Motor neuron (in vitro differentiated cells): ENCODE measurements around the gene PKD2L2. TPM values are rescaled to one million over a fixed set of nuclear protein-coding genes. Genes with fewer than 3 reads are reported as not detected.
"Not testable (repeated sequence)": the region's sequence is repeated elsewhere in the genome, so short reads cannot be mapped to it uniquely, and the experiment has no call there.

Source experiments
- ATAC-seq, 8 experiments: fragments of 200-7000 bp; cut with Tn5 transposase; replicated peaks in 6 of 8; 2 replicates each; pipeline ENCODE4 v1.8.0; 2021; ENCODE audit warnings: mild to moderate bottlenecking in 8 of 8, moderate library complexity in 8 of 8
- H3K27ac ChIP-seq, 2 donors: fragments of 250-450 bp; sonication (Bioruptor Pico); 2 replicates each; pipeline ENCODE4 v1.9.0; 2021; ENCODE audit warnings: antibody characterized with exemption in 2 of 2, mild to moderate bottlenecking in 2 of 2, moderate library complexity in 1 of 2
- H3K4me1 ChIP-seq, 2 donors: fragments of 250-450 bp; sonication (Bioruptor Pico); replicated peaks in 1 of 2; 2 replicates each; pipeline ENCODE4 v1.6.1; 2021; ENCODE audit warnings: antibody characterized with exemption in 2 of 2, mild to moderate bottlenecking in 2 of 2, moderate library complexity in 1 of 2
- H3K4me3 ChIP-seq, 5 donors: fragments of 250-450 bp; sonication (Bioruptor Pico); 2 replicates each; pipeline ENCODE4 v1.9.0; 2021; ENCODE audit warnings: antibody characterized with exemption in 5 of 5, mild to moderate bottlenecking in 5 of 5, moderate library complexity in 4 of 5
- WGBS, 10 experiments: fragments of 450-650 bp; shearing (Covaris generic); methylation state at CpG; one replicate each; pipeline ENCODE4 v1.0.0; 2022; 5-methylcytosine and 5-hydroxymethylcytosine counted together
- in situ Hi-C, 9 experiments: fragments of 400-800 bp; cut with MboI; loops; one replicate each; pipeline ENCODE4 v1.15.0; 2021; ENCODE audit warnings: low sequenced_read_pairs in 9 of 9, low pct_unique_long_range_greater_than_20kb in 2 of 9; ENCODE audit not compliant: unreplicated experiment in 9 of 9
- total RNA-seq, 8 experiments: library from RNA; unstranded; fragments of 300-600 nt; gene quantifications; 2 replicates each; pipeline versions ENCODE4 v1.2.3 to v1.2.4, GENCODE V29; 2022

Gene PKD2L2
- total RNA-seq, 8 experiments from 2014 or later, result 0.14 to 1.1 (median 0.47) TPM

DNA sequence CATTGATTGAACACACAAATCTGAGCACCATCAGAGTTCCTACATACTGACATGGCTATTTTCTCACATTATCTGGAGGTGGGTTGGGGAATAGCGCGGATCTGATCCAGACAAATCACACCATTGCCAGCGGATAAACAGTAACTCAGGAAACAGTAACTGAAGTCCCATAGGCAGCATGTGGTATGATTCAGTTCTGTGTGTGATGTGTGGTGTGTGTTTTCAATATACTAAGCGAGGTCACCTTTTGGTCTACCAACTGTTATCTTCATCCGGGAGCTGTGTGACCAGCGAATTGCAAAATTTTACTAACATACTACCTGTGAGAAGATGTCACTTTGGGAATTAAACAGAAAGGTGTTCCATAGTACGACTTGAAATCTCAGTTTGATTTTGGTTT lies 50.1 kb downstream of the PKD2L2 start:
- no peaks in the 10 kb centered on the region for H3K4me1 ChIP-seq
- ATAC-seq, result no peak
- H3K27ac ChIP-seq, result no peak overlapping the region
- 47 to 100% (median 88%) methylated on average over 1 to 6 of the region's 7 CpGs; no CpG with 5 or more reads in 1 of the 10 experiments for WGBS, 10 experiments
- no peak overlapping the region for H3K4me3 ChIP-seq
- in situ Hi-C loops, result no loop called here

DNA sequence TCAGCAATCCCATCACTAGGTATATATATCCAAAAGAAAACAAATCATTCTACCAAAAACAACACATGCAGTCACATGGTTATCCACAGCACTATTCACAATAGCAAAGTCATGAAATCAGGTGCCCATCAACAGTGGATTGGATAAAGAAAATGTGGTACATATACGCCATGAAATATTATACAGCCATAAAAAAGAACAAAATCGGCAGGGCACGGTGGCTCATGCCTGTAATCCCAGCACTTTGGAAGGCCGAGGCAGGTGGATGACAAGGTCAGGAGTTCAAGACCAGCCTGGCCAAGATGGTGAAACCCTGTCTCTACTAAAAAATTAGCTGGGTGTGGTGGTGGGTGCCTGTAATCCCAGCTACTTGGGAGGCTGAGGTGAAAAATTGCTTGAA lies 55.0 kb downstream of the PKD2L2 start:
- H3K27ac ChIP-seq, ATAC-seq, in situ Hi-C loops, H3K4me3 ChIP-seq, H3K4me1 ChIP-seq: not testable (repeated sequence)
- 88 to 100% (median 96%) methylated on average over 1 to 4 of the region's 4 CpGs; no CpG with 5 or more reads in 3 of the 10 experiments for WGBS, 10 experiments

DNA sequence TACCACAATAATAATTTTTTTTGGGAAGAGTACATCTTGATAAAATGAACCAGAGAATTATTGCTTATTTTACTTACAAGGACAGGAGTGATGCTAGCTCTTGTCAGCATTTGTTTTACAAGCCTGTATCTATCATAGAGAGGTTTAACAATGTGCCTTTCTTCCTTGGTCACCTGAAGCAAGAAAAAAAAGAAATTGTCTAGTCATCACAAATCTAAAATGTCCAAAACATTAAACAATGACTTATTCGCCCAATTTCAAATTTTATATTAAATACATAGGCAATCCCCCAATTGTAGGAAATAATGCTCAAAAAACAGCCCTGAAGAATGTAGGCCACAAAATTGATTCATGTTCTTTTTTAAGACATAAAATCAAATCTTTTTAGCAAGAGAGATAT lies 56.6 kb downstream of the PKD2L2 start:
- H3K27ac ChIP-seq, result no peak overlapping the region
- WGBS, 10 experiments, result 82 to 100% (median 100%) methylated on average over 1 of the region's 1 CpG; no CpG with 5 or more reads in 1 of the 10 experiments
- in situ Hi-C loops, result no loop called here

DNA sequence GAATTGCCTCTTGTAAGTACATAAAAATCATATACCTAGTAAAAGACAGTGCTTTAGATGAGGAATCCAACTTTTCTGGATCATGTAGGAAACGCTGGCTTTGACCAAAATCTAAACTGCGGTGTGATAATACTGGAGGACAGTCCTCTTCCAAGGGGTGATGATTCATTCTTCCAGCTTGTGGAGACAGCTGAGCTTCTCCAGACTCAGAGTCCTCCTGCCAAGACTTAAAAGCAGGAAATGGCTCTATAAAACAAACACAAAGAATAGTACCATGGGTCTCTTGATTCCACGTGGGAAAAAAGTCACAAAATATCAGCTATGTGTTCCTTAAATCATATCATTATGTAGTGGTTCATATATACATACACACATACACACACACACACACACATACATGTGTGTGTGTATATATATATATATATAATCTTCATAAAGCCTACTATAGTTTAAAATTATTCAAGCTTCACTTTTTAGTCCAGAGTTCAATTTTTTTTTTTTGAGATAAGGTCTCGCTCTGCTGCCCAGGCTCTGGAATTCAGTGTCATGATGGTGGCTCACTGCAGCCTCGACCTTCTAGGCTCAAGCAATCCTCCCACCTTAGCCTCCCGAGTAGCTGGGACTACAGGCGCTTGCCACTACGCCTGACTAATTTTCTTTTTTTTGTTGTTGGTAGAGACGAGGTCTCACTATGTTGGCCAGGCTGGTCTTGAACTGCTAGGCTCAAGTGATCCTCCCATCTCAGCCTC lies 65.0 kb downstream of the PKD2L2 start:
- in situ Hi-C loops, result no loop called here
- H3K4me3 ChIP-seq, result no peak overlapping the region
- 17 to 100% (median 92%) methylated on average over 1 to 9 of the region's 9 CpGs for whole genome bisulfite sequencing, 10 experiments
- no peaks in the 10 kb centered on the region for H3K4me1 ChIP-seq
- peak in 2 of 8 experiments; percentile 92 to 97 for ATAC-seq
- no peak overlapping the region for H3K27ac ChIP-seq

More for the DNA sequence above, 56.6 kb downstream of the PKD2L2 start:
- Histone ChIP-seq H3K4me1 (no peaks in the 10 kb centered on the region), H3K4me3 (no peak overlapping the region)
- no peak for ATAC-seq

DNA sequence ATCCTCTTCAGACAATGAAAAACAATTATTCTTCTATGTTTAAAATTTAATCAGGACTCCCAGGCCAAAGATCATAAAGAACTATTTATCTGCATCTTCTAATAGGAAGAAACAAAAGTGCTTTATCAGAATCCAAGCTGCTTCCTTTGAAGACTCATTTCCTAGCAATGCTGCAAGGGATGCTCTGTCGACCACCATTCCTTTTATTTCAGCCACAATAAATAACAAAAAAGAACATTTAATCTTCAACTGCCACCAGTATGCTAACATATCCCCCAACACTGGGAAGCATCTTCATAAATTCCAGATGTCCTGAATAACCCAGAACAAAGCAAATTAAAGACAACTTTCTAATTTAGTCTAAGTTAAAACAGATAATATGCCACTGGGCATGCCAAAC lies 68.7 kb downstream of the PKD2L2 start:
- no peak overlapping the region for H3K27ac ChIP-seq
- H3K4me1 ChIP-seq, result no peaks in the 10 kb centered on the region
- in situ Hi-C loops, result no loop called here
- 20 to 86% (median 64%) methylated on average over 1 of the region's 1 CpG; no CpG with 5 or more reads in 3 of the 10 experiments for WGBS, 10 experiments
- H3K4me3 ChIP-seq, result no peak overlapping the region
- ATAC-seq, result no peak

DNA sequence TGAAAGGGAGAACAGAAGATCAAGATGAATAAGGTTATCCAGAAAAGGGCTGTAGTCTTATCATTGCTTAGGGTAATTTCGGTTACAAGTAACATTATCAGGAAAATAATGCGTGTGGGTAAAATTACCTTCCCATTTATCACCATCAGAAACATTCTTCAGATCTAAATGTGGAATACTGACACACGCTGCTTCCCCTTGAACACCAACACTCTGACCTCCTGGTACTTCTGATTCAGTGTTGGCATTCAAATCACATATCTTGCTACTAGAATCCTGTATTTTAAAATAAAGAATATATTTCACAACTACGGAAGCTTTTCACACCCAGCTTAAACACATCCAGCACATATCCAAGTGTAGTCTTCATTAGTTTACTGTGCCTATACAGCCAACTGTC lies 70.2 kb downstream of the PKD2L2 start:
- H3K4me1 ChIP-seq, result no peaks in the 10 kb centered on the region
- H3K4me3 ChIP-seq, result no peak overlapping the region
- H3K27ac ChIP-seq, result no peak overlapping the region
- no peak for ATAC-seq
- 86 to 100% (median 95%) methylated on average over 2 to 4 of the region's 4 CpGs; no CpG with 5 or more reads in 2 of the 10 experiments for WGBS, 10 experiments
- in situ Hi-C loops, result no loop called here

DNA sequence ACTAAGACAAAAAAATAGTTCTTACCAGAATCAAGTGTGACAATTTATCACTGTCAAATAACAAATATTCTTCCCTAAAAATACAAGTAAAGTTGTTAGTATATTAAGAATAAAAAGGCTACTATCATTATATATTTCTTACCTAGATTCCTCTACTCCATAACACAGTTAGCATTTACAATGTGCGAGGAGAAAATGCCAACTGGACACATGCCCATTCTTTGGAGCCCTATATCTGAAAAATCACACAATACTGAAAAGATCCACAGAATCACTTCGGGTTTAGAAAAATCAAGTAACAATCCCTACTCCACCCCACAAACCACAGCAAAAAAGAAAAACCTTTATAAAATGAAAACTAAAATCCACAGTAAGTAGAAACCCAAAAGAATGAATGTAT lies 70.9 kb downstream of the PKD2L2 start:
- 83 to 100% (median 97%) methylated on average over 1 to 2 of the region's 2 CpGs for WGBS, 10 experiments
- no peak for ATAC-seq
- no peak overlapping the region for H3K27ac ChIP-seq
- in situ Hi-C loops, result no loop called here
- no peak overlapping the region for H3K4me3 ChIP-seq
- H3K4me1 ChIP-seq, result no peaks in the 10 kb centered on the region

DNA sequence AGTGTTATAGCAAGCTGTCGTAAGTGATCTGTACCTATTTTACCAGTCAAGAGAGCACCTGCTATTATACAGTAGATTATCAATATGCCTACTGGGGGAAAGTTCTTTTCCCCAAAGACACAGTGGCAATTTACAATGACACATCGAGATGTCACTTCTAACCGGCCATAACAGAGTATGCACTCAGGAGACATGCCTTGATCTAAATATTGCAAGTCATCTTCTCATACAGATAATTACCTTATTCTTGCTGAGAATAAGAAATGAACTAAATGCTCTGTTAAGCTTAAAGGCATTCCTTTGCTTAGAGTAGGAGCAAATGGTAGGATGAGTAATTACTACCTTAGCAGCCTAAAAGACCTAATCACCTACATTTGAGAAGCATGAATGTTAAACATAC lies 71.6 kb downstream of the PKD2L2 start:
- no peak for ATAC-seq
- in situ Hi-C loops, result no loop called here
- H3K27ac ChIP-seq, result no peak overlapping the region
- 80 to 100% (median 93%) methylated on average over 1 to 3 of the region's 3 CpGs; no CpG with 5 or more reads in 2 of the 10 experiments for WGBS, 10 experiments
- H3K4me3 ChIP-seq, result no peak overlapping the region
- no peaks in the 10 kb centered on the region for H3K4me1 ChIP-seq

DNA sequence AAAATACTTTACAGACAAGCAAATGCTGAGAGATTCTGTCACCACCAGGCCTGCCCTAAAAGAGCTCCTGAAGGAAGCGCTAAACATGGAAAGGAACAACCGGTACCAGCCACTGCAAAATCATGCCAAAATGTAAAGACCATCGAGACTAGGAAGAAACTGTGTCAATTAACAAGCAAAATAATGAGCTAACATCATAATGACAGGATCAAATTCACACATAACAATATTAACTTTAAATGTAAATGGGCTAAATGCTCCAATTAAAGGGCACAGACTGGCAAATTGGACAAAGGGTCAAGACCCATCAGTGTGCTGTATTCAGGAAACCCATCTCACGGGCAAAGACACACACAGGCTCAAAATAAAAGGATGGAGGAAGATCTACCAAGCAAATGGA lies 81.1 kb downstream of the PKD2L2 start:
- H3K27ac ChIP-seq, H3K4me3 ChIP-seq, in situ Hi-C loops, ATAC-seq, H3K4me1 ChIP-seq: not testable (repeated sequence)
- no CpG with 5 or more reads among the region's 4 CpGs for WGBS, 10 experiments

DNA sequence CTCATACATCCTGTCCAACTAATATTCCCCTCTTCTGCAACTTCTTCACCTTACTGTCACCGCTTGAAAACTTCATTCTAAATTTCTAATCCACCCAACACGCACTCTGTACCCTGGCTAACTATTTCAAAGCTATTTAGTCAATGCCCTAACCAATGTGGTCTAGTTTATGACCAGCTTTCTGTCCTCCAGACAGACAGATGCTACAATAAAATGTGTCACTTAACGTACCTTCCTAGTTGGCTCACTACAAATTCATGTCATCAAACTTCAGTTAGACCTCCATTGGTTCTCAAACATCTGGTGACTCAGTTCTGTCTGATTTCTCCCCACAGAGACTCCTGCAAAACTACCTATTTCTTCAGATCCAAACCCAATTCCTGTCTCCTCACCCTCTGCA lies 86.0 kb downstream of the PKD2L2 start:
- Histone ChIP-seq H3K4me3 (no peak overlapping the region), H3K27ac (no peak overlapping the region), H3K4me1 (no peaks in the 10 kb centered on the region)
- ATAC-seq, result no peak
- 92 to 100% (median 100%) methylated on average over 1 to 3 of the region's 3 CpGs; no CpG with 5 or more reads in 2 of the 10 experiments for WGBS, 10 experiments
- in situ Hi-C loops, result no loop called here

DNA sequence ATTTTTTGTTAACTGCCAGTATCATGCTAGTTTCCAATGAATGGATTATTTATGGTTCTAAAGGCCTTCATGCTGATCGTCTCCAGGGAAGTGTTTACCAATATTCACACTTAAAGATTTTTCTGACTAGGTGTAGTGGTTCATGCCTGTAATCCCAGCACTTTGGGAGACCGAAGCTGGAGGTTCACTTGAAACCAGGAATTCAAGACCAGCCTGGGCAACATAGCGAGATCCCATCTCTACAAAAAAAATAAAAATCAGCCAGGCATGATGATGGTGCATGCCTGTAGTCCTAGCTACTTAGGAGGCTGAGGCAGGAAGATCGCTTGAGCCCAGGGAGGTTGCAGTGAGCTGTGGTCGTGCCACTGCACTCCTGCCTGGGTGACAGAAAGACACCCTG lies 100.2 kb downstream of the PKD2L2 start:
- no peak overlapping the region for H3K4me3 ChIP-seq
- WGBS, 10 experiments, result 79 to 100% (median 99%) methylated on average over 1 to 5 of the region's 5 CpGs
- peaks cover 0 to 3% of the 10 kb centered on the region in 2 donors for H3K4me1 ChIP-seq
- no peak for ATAC-seq
- in situ Hi-C loops, result no loop called here
- no peak overlapping the region for H3K27ac ChIP-seq
